Endothelial cell of umbilical vein (primary cell): Measurements from ENCODE around the gene FAM120B. TPM values are rescaled to one million over a fixed set of nuclear protein-coding genes. Genes with fewer than 3 reads are reported as not detected.

ENCODE experiments used
- BruUV-seq: library from RNA; stranded (reverse); fragments of 400-500 nt; replicated peaks from 2 replicates; lab custom pipeline; 2021; lab: Mats Ljungman, UMichigan
- CTCF ChIA-PET: fragments of 300-600, 350-600 bp; sonication (Branson Sonifier 250); formaldehyde crosslinking; loops from one replicate; lab custom pipeline; 2021; ENCODE audit warnings: antibody characterized with exemption, inconsistent platforms; lab: Charles Lee
- POLR2A ChIA-PET: fragments of 300-600, 350-600 bp; sonication (Branson Sonifier 250); formaldehyde crosslinking; loops from one replicate; lab custom pipeline; 2021; ENCODE audit warnings: antibody characterized with exemption, inconsistent platforms; lab: Charles Lee
- DNase-seq: peaks from one replicate; pipeline ENCODE4 v3.0.0-alpha.2; 2011; ENCODE audit warnings: low read depth, low spot score
- FAIRE-seq: peaks from 2 replicates; lab custom pipeline; 2011; peaks lifted over from hg19 to GRCh38; lab: Jason Lieb, UNC
- H2AFZ ChIP-seq: 2 replicates; pipeline ENCODE4 v1.6.0; 2012; ENCODE audit warnings: low read depth, low read length, control low read depth, inconsistent platforms
- H3K27ac ChIP-seq: 2 replicates; pipeline ENCODE4 v1.5.1; 2011; ENCODE audit warnings: low read depth, mild to moderate bottlenecking, control low read depth, low read length, moderate library complexity; ENCODE audit not compliant: insufficient read depth
- H3K27me3 ChIP-seq, 2 experiments: 2 replicates each; pipeline versions ENCODE4 v1.6.0 to v1.6.1; 2011; ENCODE audit warnings: low read length in 2 of 2, mixed read lengths in 1 of 2; ENCODE audit not compliant: control insufficient read depth in 2 of 2, insufficient read depth in 2 of 2
- H3K36me3 ChIP-seq, 2 experiments: 2 replicates in 1 of 2; 3 replicates in 1 of 2; pipeline ENCODE4 v1.5.1; 2011; ENCODE audit warnings: low read length in 2 of 2, mild to moderate bottlenecking in 1 of 2, moderate library complexity in 1 of 2; ENCODE audit not compliant: control insufficient read depth in 2 of 2, insufficient read depth in 2 of 2; ENCODE audit errors: extremely low read depth in 1 of 2
- H3K4me1 ChIP-seq: 3 replicates; pipeline ENCODE4 v1.5.1; 2011; ENCODE audit warnings: mild to moderate bottlenecking, low read length; ENCODE audit not compliant: control insufficient read depth, insufficient read depth; ENCODE audit errors: extremely low read depth
- H3K4me2 ChIP-seq: 2 replicates; pipeline ENCODE4 v1.6.1; 2011; ENCODE audit warnings: low read length, control low read depth, mixed read lengths; ENCODE audit not compliant: insufficient read depth
- H3K4me3 ChIP-seq, 3 experiments: fragments of 200-600 bp in 1 of 3; sonication (generic), shearing (Covaris generic) in 1 of 3; replicated peaks in 1 of 3; 2 replicates each; pipeline ENCODE4 v1.5.1; 2011 to 2016; ENCODE audit warnings: control low read depth in 3 of 3, low read length in 3 of 3, mild to moderate bottlenecking in 2 of 3, inconsistent platforms in 1 of 3, low read depth in 1 of 3, moderate library complexity in 1 of 3; ENCODE audit not compliant: insufficient read depth in 1 of 3
- H3K79me2 ChIP-seq: 2 replicates; pipeline ENCODE4 v1.6.0; 2012; ENCODE audit warnings: low read length, inconsistent platforms; ENCODE audit not compliant: control insufficient read depth, insufficient read depth
- H3K9ac ChIP-seq: replicated peaks from 2 replicates; pipeline ENCODE3; 2011; ENCODE audit warnings: low read length, control low read depth; ENCODE audit not compliant: insufficient read depth; ENCODE audit errors: extremely low read depth
- H3K9me1 ChIP-seq: replicated peaks from 3 replicates; pipeline ENCODE4 v1.6.0; 2011; ENCODE audit warnings: mild to moderate bottlenecking, low read length; ENCODE audit not compliant: control insufficient read depth, insufficient read depth; ENCODE audit errors: extremely low read depth
- H3K9me3 ChIP-seq: replicated peaks from 2 replicates; pipeline ENCODE4 v1.5.1; 2012; ENCODE audit warnings: low read length, inconsistent platforms; ENCODE audit not compliant: control insufficient read depth, insufficient read depth
- H4K20me1 ChIP-seq: replicated peaks from 2 replicates; pipeline ENCODE3; 2011; ENCODE audit warnings: mild to moderate bottlenecking, low read length; ENCODE audit not compliant: control insufficient read depth, insufficient read depth; ENCODE audit errors: extremely low read depth
- EZH2 ChIP-seq: IDR thresholded peaks from 2 replicates; pipeline ENCODE4 v1.6.1; 2012; ENCODE audit warnings: borderline replicate concordance, low read depth, mild to moderate bottlenecking, moderate library complexity, low read length, inconsistent platforms; ENCODE audit not compliant: severe bottlenecking
- GATA2 ChIP-seq: IDR thresholded peaks from 2 replicates; pipeline ENCODE4 v1.7.0; 2011; ENCODE audit warnings: low read depth, mild to moderate bottlenecking, moderate library complexity, mixed read lengths, low read length; ENCODE audit not compliant: insufficient read length, insufficient read depth
- JUN ChIP-seq: IDR thresholded peaks from 2 replicates; pipeline ENCODE4 v1.6.1; 2011; ENCODE audit warnings: borderline replicate concordance, low read depth; ENCODE audit not compliant: insufficient read length, insufficient read depth
- MYC ChIP-seq: IDR thresholded peaks from one replicate; pipeline ENCODE4 v1.6.1; 2011; ENCODE audit warnings: mild to moderate bottlenecking, low read depth, low read length
- POLR2A ChIP-seq: IDR thresholded peaks from 2 replicates; pipeline ENCODE4 v1.6.1; 2012; ENCODE audit warnings: low read depth, mild to moderate bottlenecking, control low read depth, low read length
- POLR2AphosphoS5 ChIP-seq: IDR thresholded peaks from 2 replicates; pipeline ENCODE4 v1.6.1; 2012; ENCODE audit warnings: low read depth, mild to moderate bottlenecking, control low read depth, low read length, moderate library complexity; ENCODE audit not compliant: insufficient read depth
- dilution Hi-C: fragments of 300-500 bp; cut with MboI; formaldehyde crosslinking; loops from one replicate; pipeline ENCODE4 v1.15.0; 2019; ENCODE audit warnings: low sequenced_read_pairs; ENCODE audit not compliant: extremely low pct_ligation_motif_present
- intact Hi-C: fragments of 100-400 bp; cut with micrococcal nuclease; formaldehyde crosslinking; loops from one replicate; pipeline ENCODE4 v1.10.0; 2022
- microRNA-seq: library from miRNA; unstranded; fragments of <30 nt; microRNA quantifications from one replicate; pipeline ENCODE4 v1.2.0, GENCODE V29; 2021; ENCODE audit warnings: borderline number of aligned reads, borderline replicate concordance
- polyA plus RNA-seq, 4 experiments: library from polyadenylated mRNA; depleted of rRNA in 3 of 4; stranded (reverse) in 3 of 4; unstranded in 1 of 4; fragments of >200 nt; gene quantifications; 2 replicates each; pipeline versions ENCODE4 v1.2.1 to v1.2.3, GENCODE V29; 2011 to 2012; ENCODE audit warnings: missing spikeins in 1 of 4
- small RNA-seq: library from RNA; depleted of rRNA; stranded (forward); fragments of <200 nt; gene quantifications from one replicate; pipeline ENCODE3, GENCODE V24; 2012; ENCODE audit warnings: low replicate concordance, low read depth; ENCODE audit not compliant: insufficient read depth, insufficient read length
- total RNA-seq: library from RNA; stranded (reverse); gene quantifications from 2 replicates; pipeline ENCODE4 v1.2.3, GENCODE V29; 2021

Gene FAM120B
- total and polyA plus RNA-seq, 2 donors (not counting 3 experiments of a cell fraction or from before 2014, with no cell fraction given): 10.8 to 28.2 TPM

DNA sequence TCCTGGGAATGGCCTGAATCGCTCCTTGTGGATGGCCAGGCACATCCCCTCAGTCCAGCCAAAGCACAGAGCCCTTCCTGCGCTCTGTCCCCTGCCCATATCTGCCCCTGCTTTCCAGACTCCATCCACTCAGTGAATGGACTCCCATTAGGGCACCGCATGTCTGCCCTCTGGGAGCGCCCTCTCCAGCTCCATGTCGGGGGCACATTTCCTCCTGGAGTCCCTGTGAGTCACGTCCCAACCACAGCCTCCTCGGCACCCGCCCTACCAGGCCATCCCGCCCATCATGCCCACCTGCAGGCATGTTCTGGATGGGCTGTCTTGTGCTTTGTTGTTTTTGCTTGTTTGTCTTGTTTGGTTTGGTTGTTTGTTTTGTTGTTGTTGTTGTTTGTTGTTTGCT, 149.8 kb downstream of the FAM120B start:
- H3K4me2 ChIP-seq: no peak overlapping the region
- H3K79me2 ChIP-seq: no peaks in the 10 kb centered on the region
- no peak overlapping the region for H3K27ac ChIP-seq
- CTCF ChIA-PET: no interaction called here
- intact Hi-C loops: no loop called here
- no peaks in the 10 kb centered on the region for H3K27me3 ChIP-seq
- no peaks in the 10 kb centered on the region for H3K9me1 ChIP-seq
- TF ChIP-seq MYC (no peak), POLR2A (no peak), JUN (no peak), GATA2 (no peak), POLR2AphosphoS5 (no peak), EZH2 (no peak)
- dilution Hi-C loops: no loop called here
- H3K36me3 ChIP-seq: no peaks in the 10 kb centered on the region
- H3K4me1 ChIP-seq: peaks cover 2% of the 10 kb centered on the region
- H4K20me1 ChIP-seq: no peaks in the 10 kb centered on the region
- FAIRE-seq (no peak), DNase-seq (no peak)
- H3K9me3 ChIP-seq: no peaks in the 10 kb centered on the region
- no peak overlapping the region for H2AFZ ChIP-seq
- BruUV-seq: no TSS peak
- H3K9ac ChIP-seq: no peak overlapping the region
- no peak overlapping the region for H3K4me3 ChIP-seq
- POLR2A ChIA-PET: no interaction called here

Small RNAs within 50 kb of the gene (microRNA-seq; reads per million reads assigned to microRNA genes)
- gene MIR4644: not detected

Small RNAs within 50 kb of the gene (small RNA-seq; reads per million reads assigned to genes)
- gene MIR4644: not detected

Other genes starting within 250 kb of the FAM120B start
- gene DLL1, start 15.7 kb upstream of the FAM120B start, total RNA-seq: 2.0 and 2.3 TPM in 2 replicates
- gene DLL1, start 15.7 kb upstream of the FAM120B start, polyA plus RNA-seq: 1.4 and 1.7 TPM in 2 replicates
- 182 and 198 TPM in 2 replicates for gene PSMB1, start 246.5 kb downstream of the FAM120B start, total RNA-seq
- 471 and 560 TPM in 2 replicates for gene PSMB1, start 246.5 kb downstream of the FAM120B start, polyA plus RNA-seq
- gene TBP, start 247.6 kb downstream of the FAM120B start, total RNA-seq: 15.3 and 17.7 TPM in 2 replicates
- 17.5 and 24.8 TPM in 2 replicates for gene TBP, start 247.6 kb downstream of the FAM120B start, polyA plus RNA-seq